ENCODE data around the gene GGA1. TPM values are rescaled to one million over a fixed set of nuclear protein-coding genes. Genes with fewer than 3 reads are reported as not detected.

The GGA1 gene
- total and polyA plus RNA-seq, 2 of the 4 experiments (the other 2 are of a cell fraction): 17.2 to 48.5 TPM

DNA sequence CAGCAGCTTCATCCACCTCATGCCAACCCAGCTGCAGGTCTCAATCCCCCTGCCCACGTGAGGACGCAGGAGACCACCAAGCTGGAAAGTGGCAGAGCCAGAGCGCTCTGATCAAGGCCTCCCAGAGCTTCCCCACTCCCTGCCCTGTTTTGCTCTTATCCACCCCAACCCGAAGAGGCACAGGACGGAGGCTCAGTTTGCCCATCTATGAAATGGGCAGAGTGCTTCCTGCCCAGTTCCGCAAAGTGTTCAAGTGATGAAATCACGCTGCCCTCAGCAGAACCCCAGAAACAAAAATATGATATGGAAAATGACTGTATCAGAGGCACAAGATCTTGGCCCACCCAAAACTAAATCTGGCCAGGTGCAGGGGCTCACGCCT, 36.7 kb upstream of the GGA1 start:
- Histone ChIP-seq H3K4me1 (ENCODE audit: control insufficient read depth, insufficient read depth, low read length) (peaks cover 7% of the 10 kb centered on the region), H4K20me1 (ENCODE audit: insufficient read depth, low read length) (peaks cover 51% of the 10 kb centered on the region), H3K9me1 (ENCODE audit: insufficient read depth, low read length) (0 out of 2 replicates have a peak, but pooled peaks cover 6% of the 10 kb centered on the region), H3K4ac (ENCODE audit: low read depth, low read length) (no peak overlapping the region), H4K8ac (ENCODE audit: low read depth in 2 of 2, low read length in 2 of 2) (peak overlapping the region in 1 of 2 experiments; percentile 25; a peak in 1 of 4 replicates), H2AFZ (replicated peaks; ENCODE audit: low read length, poor library complexity) (no peak overlapping the region), H3K27ac (ENCODE audit: insufficient read depth, low read length) (no peak overlapping the region), H3K9ac (ENCODE audit: low read depth, low read length) (no peak overlapping the region), H2AK5ac (ENCODE audit: low read depth, low read length) (no peak overlapping the region), H3K79me1 (ENCODE audit: low read depth in 1 of 2, low read length in 2 of 2) (peaks cover 24 to 52% of the 10 kb centered on the region in 2 experiments; a peak in 3 of 4 replicates), H2BK120ac (ENCODE audit: low read depth, low read length) (no peak overlapping the region), H4K91ac (ENCODE audit: insufficient read depth, low read depth, low read length) (no peak overlapping the region), H3K14ac (replicated peaks; ENCODE audit: low read depth, low read length) (no peak overlapping the region), H3K23ac (ENCODE audit: low read depth, low read length) (no peak overlapping the region), H3K27me3 (ENCODE audit: control insufficient read depth, insufficient read depth, low read length) (no peaks in the 10 kb centered on the region), H2AK9ac (replicated peaks; ENCODE audit: low read depth, low read length, poor library complexity) (peak overlapping the region; percentile 76), H3K4me3 (ENCODE audit: insufficient read depth, low read depth, low read length) (no peak overlapping the region), H3K9me3 (ENCODE audit: control insufficient read depth, insufficient read depth, low read length) (no peaks in the 10 kb centered on the region), H2BK5ac (ENCODE audit: low read depth, low read length, poor library complexity, severe bottlenecking) (no peak overlapping the region), H3K36me3 (ENCODE audit: control insufficient read depth, insufficient read depth, low read length) (peaks cover 29% of the 10 kb centered on the region), H3K4me2 (ENCODE audit: low read depth, low read length) (no peak overlapping the region), H2BK15ac (ENCODE audit: low read depth, low read length) (no peak overlapping the region), H3K18ac (ENCODE audit: low read depth, low read length) (no peak overlapping the region), H3K56ac (ENCODE audit: extremely low read depth, insufficient read depth, low read length) (no peak overlapping the region), H4K5ac (ENCODE audit: low read depth, low read length) (no peak overlapping the region), H2BK20ac (ENCODE audit: low read depth, low read length) (no peak overlapping the region)
- intact Hi-C loops (cut with micrococcal nuclease): no loop called here
- ChIA-PET CTCF (no interaction called here), POLR2A (ENCODE audit: unreplicated experiment) (interaction anchor here (0.7 kb wide), 1 partner anchor 13 kb away, joined by 7 read pairs; no protein-coding TSS in a partner anchor)
- 100% methylated on average over 1 of the region's 8 CpGs; no CpG with 5 or more reads in 1 of the 2 experiments for WGBS, 2 experiments (ENCODE audit: extremely low coverage in 2 of 2, insufficient read length in 1 of 2)
- ATAC-seq (ENCODE audit: low read depth) (no peak), DNase-seq (no peak)
- no TSS peak for BruUV-seq (replicated peaks)
- TF ChIP-seq CEBPB (IDR thresholded peaks at IDR 0.05; ENCODE audit: low read depth, low read length) (no peak), RCOR1 (IDR thresholded peaks at IDR 0.05; ENCODE audit: insufficient replicate concordance, low read length) (no peak)
- in situ Hi-C loops (cut with MboI; ENCODE audit: low sequenced_read_pairs): no loop called here
- dilution Hi-C loops (cut with HindIII; ENCODE audit: low sequenced_read_pairs, unreplicated experiment): no loop called here

Measured in IMR-90 (cell line).